ENCODE measurements around the gene GDPGP1. TPM values are rescaled to one million over a fixed set of nuclear protein-coding genes. Genes with fewer than 3 reads are reported as not detected.

GDPGP1 gene
- total RNA-seq, 1 donor, result 3.7 TPM

DNA sequence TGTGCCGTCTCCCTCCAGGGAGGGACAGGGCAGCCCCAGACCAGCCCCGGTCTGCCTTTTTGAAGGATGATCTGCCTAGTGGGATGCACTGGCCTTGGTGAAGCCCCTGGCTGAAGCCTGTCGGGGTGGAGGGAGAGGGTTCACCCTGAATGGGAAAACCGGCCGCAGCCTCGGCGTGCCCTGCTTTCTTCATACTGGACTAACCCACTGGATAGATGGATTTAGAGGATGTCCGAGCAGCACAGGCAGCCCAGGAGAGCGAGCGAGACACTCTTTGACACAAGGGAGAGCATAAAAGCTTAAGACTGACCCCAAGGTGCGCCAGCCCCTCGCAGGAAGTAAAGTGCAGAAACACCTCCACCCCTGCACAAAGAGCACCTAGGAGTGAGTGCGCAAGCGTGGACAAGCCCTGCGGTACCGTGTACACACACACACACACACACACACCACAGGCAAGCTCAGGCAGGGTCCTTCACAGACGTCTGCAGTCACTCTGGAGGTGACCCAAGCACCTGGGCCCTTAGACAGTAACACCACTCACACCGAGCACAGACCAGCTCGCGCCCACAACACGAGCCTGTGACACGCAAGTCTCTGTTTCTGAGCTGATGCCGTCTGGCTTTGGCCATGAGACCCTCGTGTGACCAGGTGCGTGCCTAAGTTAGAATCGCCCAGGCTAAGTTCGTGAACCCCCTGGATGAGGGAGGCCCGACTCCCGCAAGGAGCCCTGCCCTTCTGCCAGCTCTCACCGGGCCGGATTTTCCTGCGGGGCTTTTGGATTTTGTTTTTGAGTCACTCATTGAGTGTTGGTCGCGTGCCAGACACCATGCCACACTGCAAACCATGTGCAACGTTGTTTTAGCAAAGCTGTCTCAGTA is 21.5 kb upstream of the GDPGP1 start:
- H3K9me3 ChIP-seq (ENCODE audit: low read depth, low read length), result no peaks in the 10 kb centered on the region
- H3K27me3 ChIP-seq (ENCODE audit: insufficient read depth, low read length), result no peaks in the 10 kb centered on the region
- no peak overlapping the region for H3K4me3 ChIP-seq (ENCODE audit: low read length)
- peaks cover 51% of the 10 kb centered on the region for H3K4me1 ChIP-seq (ENCODE audit: insufficient read depth, low read length)

DNA sequence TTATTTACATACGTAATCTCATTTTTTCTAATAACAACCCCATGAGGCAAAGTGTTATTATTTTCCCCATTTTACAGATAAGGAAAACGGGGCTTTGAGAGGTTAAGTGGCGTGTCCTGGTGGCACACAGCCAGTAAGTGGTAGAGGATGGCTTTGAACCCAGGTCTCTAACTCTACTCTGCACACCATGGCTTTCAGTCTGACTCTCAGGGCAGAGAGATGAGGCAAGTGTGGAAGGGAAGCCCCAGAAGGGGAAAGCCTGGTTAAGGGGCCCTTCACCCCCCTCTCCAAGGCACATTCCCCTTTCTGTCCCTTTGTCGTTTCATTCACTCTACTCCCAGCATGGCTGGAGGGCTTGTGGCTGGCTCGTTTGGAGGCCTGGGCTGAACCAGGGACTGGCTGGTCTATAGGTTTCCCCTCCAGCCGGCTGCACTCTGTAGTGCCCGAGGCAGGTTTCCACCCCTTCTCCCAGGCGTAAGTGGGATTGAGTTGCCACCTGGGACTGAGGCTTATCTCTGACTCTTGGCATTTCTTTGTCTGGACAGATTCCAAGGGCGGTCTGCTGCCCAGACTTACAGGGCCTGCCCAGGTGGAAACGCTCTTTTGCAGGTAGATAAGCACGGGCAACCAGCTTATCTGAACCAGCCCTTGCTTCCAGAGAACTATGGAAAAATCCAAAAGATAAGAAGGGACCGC is 20.7 kb upstream of the GDPGP1 start:
- no peaks in the 10 kb centered on the region for H3K27me3 ChIP-seq (ENCODE audit: insufficient read depth, low read length)
- H3K4me1 ChIP-seq (ENCODE audit: insufficient read depth, low read length), result peaks cover 51% of the 10 kb centered on the region

DNA sequence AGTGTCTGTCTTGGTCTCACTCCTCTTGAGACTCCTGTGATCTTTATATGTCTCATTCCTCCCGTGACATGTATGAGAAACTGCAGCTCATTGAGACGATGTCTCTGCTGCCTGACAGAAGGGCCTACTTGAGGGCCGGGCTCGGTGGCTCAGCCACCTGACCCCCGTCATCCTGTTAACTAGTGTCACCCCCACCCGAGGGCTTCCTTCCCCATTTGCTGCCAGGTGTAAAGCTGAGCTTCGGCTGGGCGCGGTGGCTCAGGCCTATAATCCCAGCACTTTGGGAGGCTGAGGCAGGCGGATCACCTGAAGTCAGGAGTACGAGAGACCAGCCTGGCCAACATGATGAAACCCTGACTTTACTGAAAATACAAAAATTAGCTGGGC is 20.2 kb upstream of the GDPGP1 start:
- Histone ChIP-seq H3K27me3 (ENCODE audit: insufficient read depth, low read length) (no peaks in the 10 kb centered on the region), H3K4me3 (ENCODE audit: low read length) (no peak overlapping the region), H3K9me3 (ENCODE audit: low read depth, low read length) (no peaks in the 10 kb centered on the region), H3K4me1 (ENCODE audit: insufficient read depth, low read length) (peaks cover 51% of the 10 kb centered on the region)

More for the DNA sequence above, 20.7 kb upstream of the GDPGP1 start:
- Histone ChIP-seq H3K9me3 (ENCODE audit: low read depth, low read length) (no peaks in the 10 kb centered on the region), H3K4me3 (ENCODE audit: low read length) (no peak overlapping the region)

DNA sequence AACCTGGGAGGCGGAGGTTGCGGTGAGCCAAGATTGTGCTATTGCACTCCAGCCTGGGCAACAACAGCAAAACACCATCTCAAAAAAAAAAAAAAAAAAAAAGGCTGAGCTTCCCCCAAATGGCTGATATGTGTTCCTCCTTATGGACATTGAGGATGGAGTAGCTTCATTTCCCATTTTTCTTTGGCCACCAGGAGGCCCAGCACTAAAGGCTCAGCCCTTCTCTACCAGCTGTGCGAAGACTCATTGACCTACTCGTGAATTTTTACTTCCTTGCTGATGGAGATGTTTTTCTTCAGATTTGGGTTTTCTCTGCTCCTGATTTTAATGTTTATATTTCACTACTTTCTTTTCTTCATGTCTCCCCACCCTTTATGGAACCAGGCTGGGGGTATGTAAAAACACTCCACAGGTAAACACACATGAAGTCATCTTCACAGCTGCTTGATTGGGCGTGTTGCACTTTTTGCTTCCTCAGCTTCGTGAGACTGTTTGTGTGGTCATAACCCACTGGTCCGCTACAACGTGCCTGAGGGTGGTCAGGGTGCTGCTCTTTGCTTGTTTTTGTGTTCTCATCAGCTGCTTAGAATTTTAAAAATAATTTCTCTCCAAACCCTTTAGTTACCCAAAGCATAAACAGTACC is 19.3 kb upstream of the GDPGP1 start:
- Histone ChIP-seq H3K4me1 (ENCODE audit: insufficient read depth, low read length) (peaks cover 55% of the 10 kb centered on the region), H3K27me3 (ENCODE audit: insufficient read depth, low read length) (no peaks in the 10 kb centered on the region), H3K4me3 (ENCODE audit: low read length) (no peak overlapping the region), H3K9me3 (ENCODE audit: low read depth, low read length) (no peaks in the 10 kb centered on the region)

DNA sequence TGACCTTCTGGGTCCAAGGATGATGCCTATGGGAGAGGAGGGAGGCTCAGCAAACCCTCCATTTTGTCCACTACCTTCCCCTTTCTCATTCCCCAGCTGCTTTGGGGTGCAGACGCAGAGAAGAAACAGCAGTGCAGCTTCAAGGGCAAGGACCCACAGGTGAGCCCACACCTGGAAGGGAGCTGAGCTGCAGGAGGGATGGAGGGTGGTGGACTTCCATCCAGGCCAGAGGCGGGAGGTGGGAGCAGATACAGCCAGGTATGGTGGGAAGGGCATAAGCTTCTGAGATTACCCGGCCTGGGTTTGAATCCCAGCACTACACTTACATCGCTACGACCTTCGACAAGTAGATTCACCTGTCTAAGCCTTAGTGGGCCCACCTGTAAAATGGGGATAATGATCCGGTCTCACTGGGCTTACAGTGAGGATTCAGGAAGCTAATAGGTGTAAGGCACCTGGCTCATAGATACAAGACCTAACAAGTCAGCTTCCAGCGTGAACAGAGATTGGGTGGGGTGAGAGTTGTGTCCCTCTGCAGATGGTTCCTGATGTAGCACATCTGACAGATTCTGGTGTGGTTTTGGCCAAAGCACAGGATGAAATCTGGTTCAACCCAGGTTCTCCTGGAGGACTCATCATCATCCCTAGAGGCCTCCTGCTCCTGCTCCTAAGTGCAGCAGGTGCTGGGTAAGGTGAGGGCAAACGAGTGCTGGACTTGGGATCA is 16.2 kb upstream of the GDPGP1 start:
- Histone ChIP-seq H3K9me3 (ENCODE audit: low read depth, low read length) (no peaks in the 10 kb centered on the region), H3K4me3 (ENCODE audit: low read length) (no peak overlapping the region), H3K27me3 (ENCODE audit: insufficient read depth, low read length) (no peaks in the 10 kb centered on the region), H3K4me1 (ENCODE audit: insufficient read depth, low read length) (peaks cover 32% of the 10 kb centered on the region)

DNA sequence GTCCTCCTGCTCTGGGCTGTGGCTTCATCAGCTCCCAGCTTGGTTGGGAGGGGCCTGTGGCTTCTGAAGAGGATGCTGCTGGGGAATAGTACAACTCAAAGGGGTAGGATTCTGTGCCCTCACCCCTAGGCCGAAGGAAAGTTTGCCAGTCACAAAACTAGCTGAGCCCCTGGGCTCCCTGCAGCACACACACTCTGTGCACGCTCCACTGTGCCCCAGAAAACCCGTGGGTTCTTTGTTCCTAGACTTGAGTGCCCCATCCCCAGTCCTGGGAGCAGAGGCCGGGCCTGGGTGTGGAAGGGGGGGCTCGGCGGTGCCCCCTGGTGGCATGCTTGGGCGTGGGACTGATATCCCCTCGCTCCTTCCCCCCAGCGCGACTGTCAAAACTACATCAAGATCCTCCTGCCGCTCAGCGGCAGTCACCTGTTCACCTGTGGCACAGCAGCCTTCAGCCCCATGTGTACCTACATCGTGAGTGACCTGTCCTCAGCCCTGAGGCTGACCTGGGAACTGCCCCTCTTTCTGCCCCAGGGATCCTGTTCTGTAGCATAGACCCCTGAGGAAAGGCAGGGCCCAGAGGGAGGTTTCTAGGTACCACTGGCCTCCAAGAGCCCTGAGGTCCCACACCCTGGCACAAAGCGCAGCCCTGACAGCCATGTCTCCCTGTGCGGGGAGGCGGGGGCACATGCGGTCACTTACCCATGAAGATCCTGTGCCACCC is 14.4 kb upstream of the GDPGP1 start:
- H3K4me1 ChIP-seq (ENCODE audit: insufficient read depth, low read length), result peaks cover 17% of the 10 kb centered on the region
- H3K4me3 ChIP-seq (ENCODE audit: low read length), result no peak overlapping the region
- H3K27me3 ChIP-seq (ENCODE audit: insufficient read depth, low read length), result no peaks in the 10 kb centered on the region
- H3K9me3 ChIP-seq (ENCODE audit: low read depth, low read length), result no peaks in the 10 kb centered on the region

DNA sequence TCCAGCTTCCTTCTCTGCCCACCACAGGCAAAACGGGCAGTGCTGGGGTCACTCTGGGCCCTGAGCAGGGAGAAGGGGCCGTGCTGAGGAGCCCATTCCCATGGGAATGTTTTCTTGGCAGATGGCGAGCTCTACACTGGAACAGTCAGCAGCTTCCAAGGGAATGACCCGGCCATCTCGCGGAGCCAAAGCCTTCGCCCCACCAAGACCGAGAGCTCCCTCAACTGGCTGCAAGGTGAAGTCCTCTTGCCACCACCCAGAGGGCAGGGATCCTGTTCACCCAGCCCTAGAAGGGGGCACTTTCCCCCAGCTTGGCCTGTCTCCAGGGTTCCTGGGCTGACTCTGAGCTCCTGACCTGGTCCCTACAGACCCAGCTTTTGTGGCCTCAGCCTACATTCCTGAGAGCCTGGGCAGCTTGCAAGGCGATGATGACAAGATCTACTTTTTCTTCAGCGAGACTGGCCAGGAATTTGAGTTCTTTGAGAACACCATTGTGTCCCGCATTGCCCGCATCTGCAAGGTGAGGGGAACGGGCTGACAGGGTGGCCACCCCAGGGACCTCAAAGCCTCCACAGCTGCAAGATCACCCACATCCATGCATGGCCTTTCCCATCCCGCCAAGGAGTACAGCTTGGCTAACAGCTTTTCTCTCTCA is 12.6 kb upstream of the GDPGP1 start:
- no peak overlapping the region for H3K4me3 ChIP-seq (ENCODE audit: low read length)
- H3K9me3 ChIP-seq (ENCODE audit: low read depth, low read length), result no peaks in the 10 kb centered on the region
- no peaks in the 10 kb centered on the region for H3K27me3 ChIP-seq (ENCODE audit: insufficient read depth, low read length)
- peaks cover 15% of the 10 kb centered on the region for H3K4me1 ChIP-seq (ENCODE audit: insufficient read depth, low read length)

DNA sequence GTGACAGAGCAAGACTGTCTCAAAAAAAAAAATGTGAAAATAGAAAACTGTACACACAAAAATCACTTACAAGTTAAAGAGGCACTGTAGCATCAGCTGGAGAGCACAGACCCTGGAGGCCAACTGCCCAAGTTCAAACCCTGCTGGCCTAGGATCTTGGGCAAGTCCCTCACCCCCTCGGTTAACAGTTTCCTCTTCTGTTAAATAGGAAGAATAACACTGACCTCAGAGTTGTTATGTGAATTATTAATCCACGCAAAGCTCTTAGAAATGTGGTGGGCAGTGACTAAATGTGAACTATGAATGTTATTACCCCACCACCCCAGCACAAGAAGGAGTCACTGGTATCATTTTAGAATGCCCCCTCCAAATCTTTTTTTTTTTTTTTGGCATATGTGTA is 11.5 kb upstream of the GDPGP1 start:
- Histone ChIP-seq H3K9me3 (ENCODE audit: low read depth, low read length) (no peaks in the 10 kb centered on the region), H3K4me1 (ENCODE audit: insufficient read depth, low read length) (peaks cover 9% of the 10 kb centered on the region), H3K4me3 (ENCODE audit: low read length) (no peak overlapping the region), H3K27me3 (ENCODE audit: insufficient read depth, low read length) (no peaks in the 10 kb centered on the region)

DNA sequence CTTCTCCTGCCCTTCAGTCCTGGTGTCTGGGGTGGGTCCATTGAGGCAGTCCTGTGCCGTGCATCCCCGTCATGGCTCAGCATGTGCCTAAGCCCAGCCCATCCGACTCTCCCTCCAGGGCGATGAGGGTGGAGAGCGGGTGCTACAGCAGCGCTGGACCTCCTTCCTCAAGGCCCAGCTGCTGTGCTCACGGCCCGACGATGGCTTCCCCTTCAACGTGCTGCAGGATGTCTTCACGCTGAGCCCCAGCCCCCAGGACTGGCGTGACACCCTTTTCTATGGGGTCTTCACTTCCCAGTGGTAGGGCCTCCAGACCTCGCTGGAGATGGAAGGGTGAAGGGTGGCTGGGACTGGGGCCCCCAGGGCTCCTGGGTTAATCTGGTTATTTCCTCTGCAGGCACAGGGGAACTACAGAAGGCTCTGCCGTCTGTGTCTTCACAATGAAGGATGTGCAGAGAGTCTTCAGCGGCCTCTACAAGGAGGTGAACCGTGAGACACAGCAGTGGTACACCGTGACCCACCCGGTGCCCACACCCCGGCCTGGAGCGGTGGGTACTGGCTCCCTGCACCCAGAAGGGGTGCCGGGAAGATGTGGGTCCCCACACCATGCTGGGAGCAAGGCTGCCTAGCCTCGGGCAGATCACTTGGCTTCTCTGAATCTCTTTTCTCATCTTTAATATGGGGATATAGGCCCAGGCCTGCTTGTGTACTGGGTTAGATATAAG is 10.4 kb upstream of the GDPGP1 start:
- H3K27me3 ChIP-seq (ENCODE audit: insufficient read depth, low read length), result no peaks in the 10 kb centered on the region
- no peaks in the 10 kb centered on the region for H3K9me3 ChIP-seq (ENCODE audit: low read depth, low read length)
- H3K4me3 ChIP-seq (ENCODE audit: low read length), result no peak overlapping the region
- H3K4me1 ChIP-seq (ENCODE audit: insufficient read depth, low read length), result peaks cover 9% of the 10 kb centered on the region

DNA sequence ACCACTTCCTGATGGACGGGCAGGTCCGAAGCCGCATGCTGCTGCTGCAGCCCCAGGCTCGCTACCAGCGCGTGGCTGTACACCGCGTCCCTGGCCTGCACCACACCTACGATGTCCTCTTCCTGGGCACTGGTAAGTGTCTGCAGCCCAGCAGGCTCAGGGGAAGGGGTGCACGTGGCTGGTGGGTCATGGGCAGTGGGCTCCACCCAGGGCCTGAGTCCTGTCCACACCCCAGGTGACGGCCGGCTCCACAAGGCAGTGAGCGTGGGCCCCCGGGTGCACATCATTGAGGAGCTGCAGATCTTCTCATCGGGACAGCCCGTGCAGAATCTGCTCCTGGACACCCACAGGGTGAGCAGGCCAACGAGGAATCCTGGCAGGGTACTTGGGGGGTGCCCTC is 9.0 kb upstream of the GDPGP1 start:
- no peak overlapping the region for H3K4me3 ChIP-seq (ENCODE audit: low read length)
- no peaks in the 10 kb centered on the region for H3K9me3 ChIP-seq (ENCODE audit: low read depth, low read length)
- peaks cover 6% of the 10 kb centered on the region for H3K4me1 ChIP-seq (ENCODE audit: insufficient read depth, low read length)
- no peaks in the 10 kb centered on the region for H3K27me3 ChIP-seq (ENCODE audit: insufficient read depth, low read length)

DNA sequence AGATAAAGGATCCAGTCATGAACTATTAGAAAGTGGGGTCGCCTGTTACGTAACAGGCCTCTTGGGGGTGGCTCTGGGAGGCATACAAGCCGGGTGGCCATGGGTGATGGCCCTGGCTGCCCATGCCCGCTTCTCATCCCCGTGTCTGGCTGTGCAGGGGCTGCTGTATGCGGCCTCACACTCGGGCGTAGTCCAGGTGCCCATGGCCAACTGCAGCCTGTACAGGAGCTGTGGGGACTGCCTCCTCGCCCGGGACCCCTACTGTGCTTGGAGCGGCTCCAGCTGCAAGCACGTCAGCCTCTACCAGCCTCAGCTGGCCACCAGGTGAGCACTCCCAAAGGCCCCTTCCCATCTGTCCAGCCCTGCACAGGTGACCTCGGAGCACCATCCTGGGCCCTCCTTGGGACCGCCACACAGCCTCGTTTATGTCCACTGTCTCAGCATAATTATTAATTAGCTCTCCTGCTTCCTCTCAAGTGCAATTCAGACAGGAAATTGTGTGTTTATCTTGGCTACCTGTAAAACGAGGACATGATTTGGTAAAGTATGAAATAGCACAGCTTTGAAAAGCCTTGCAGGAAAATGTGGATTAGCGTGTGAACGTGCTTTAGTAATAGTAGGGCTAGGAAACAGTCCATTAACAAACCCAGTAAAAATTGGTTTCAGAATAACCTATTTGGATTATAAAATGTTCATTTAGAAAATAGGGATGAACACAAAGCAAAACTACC is 8.3 kb upstream of the GDPGP1 start:
- no peaks in the 10 kb centered on the region for H3K27me3 ChIP-seq (ENCODE audit: insufficient read depth, low read length)
- no peaks in the 10 kb centered on the region for H3K9me3 ChIP-seq (ENCODE audit: low read depth, low read length)
- H3K4me1 ChIP-seq (ENCODE audit: insufficient read depth, low read length), result peaks cover 12% of the 10 kb centered on the region
- no peak overlapping the region for H3K4me3 ChIP-seq (ENCODE audit: low read length)

DNA sequence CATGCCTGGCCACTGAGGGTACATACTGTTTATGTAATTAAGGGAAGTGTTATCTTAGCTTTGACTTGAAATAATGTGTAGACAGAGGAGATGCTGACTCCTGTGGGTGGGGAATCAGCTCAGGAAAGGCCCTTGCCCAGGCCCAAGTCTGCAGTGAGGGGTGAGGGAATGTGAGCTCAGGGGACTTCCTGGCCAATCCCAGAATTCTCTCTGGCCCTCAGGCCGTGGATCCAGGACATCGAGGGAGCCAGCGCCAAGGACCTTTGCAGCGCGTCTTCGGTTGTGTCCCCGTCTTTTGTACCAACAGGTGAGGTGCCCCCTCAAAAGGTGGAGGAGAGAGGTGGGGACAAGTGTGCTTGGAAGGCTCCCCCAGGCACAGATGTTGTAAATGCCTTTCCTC is 6.7 kb upstream of the GDPGP1 start:
- Histone ChIP-seq H3K9me3 (ENCODE audit: low read depth, low read length) (no peaks in the 10 kb centered on the region), H3K27me3 (ENCODE audit: insufficient read depth, low read length) (no peaks in the 10 kb centered on the region), H3K4me1 (ENCODE audit: insufficient read depth, low read length) (peaks cover 29% of the 10 kb centered on the region), H3K4me3 (ENCODE audit: low read length) (no peak overlapping the region)
